ENCODE data around the gene NELFE. TPM values are rescaled to one million over a fixed set of nuclear protein-coding genes. Genes with fewer than 3 reads are reported as not detected.
"Not testable (repeated sequence)": the region's sequence is repeated elsewhere in the genome, so short reads cannot be mapped to it uniquely, and the experiment has no call there.

NELFE gene
- total and polyA plus RNA-seq, 11 donors: 35.4 to 82.0 (median 46.4) TPM

- intact Hi-C loops (cut with DNase I): no loop called here
- Histone ChIP-seq H3K36me3 (no peaks in the 10 kb centered on the region), H3K4me1 (peaks cover 0 to 8% (median 0%) of the 10 kb centered on the region in 12 donors), H3K9me3 (no peaks in the 10 kb centered on the region), H3K27me3 (no peaks in the 10 kb centered on the region), H3K27ac (no peak overlapping the region), H3K4me3 (no peak overlapping the region)
- DNase-seq: no peak
- no peak for ATAC-seq
- 83 to 89% (median 87%) methylated on average over 8 to 19 of the region's 19 CpGs for WGBS, 4 donors
- TF ChIP-seq, protein P1, sequence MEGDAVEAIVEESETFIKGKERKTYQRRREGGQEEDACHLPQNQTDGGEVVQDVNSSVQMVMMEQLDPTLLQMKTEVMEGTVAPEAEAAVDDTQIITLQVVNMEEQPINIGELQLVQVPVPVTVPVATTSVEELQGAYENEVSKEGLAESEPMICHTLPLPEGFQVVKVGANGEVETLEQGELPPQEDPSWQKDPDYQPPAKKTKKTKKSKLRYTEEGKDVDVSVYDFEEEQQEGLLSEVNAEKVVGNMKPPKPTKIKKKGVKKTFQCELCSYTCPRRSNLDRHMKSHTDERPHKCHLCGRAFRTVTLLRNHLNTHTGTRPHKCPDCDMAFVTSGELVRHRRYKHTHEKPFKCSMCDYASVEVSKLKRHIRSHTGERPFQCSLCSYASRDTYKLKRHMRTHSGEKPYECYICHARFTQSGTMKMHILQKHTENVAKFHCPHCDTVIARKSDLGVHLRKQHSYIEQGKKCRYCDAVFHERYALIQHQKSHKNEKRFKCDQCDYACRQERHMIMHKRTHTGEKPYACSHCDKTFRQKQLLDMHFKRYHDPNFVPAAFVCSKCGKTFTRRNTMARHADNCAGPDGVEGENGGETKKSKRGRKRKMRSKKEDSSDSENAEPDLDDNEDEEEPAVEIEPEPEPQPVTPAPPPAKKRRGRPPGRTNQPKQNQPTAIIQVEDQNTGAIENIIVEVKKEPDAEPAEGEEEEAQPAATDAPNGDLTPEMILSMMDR (IDR thresholded peaks at IDR 0.05): no peak
- no peak for TF ChIP-seq POLR2A (IDR thresholded peaks at IDR 0.05)
Measured at GRCh38 chr6:31933537-31933936, 25.2 kb downstream of the NELFE start.

GRCh38 chr6:31932137-31932536, 26.6 kb downstream of the NELFE start:
- DNase-seq; H3K27me3 ChIP-seq; H3K27ac ChIP-seq; H3K9me3 ChIP-seq; H3K4me3 ChIP-seq; ATAC-seq; H3K36me3 ChIP-seq; intact Hi-C loops (cut with DNase I): not testable (repeated sequence)
- peaks cover 0 to 14% (median 0%) of the 10 kb centered on the region in 12 donors for H3K4me1 ChIP-seq
- WGBS, 4 donors: 80 to 97% (median 94%) methylated on average over 3 to 32 of the region's 32 CpGs

GRCh38 chr6:31930962-31931361, 27.8 kb downstream of the NELFE start:
- 73 to 86% (median 82%) methylated on average over 1 of the region's 1 CpG for WGBS, 4 donors

DNA sequence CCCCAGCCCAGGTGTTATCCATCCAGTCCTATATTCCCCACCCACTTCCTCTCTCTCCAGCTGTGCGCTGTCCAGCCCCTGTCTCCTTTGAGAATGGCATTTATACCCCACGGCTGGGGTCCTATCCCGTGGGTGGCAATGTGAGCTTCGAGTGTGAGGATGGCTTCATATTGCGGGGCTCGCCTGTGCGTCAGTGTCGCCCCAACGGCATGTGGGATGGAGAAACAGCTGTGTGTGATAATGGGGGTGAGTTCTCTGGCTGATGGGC, 30.2 kb downstream of the NELFE start:
- no peak overlapping the region for H3K27ac ChIP-seq
- peak overlapping the region in 2 of 12 donors; percentile 55 to 56 for H3K4me3 ChIP-seq
- no peaks in the 10 kb centered on the region for H3K27me3 ChIP-seq
- TF ChIP-seq, protein P1 (IDR thresholded peaks at IDR 0.05): no peak
- TF ChIP-seq POLR2A (IDR thresholded peaks at IDR 0.05): no peak
- WGBS, 4 donors: 76 to 82% (median 78%) methylated on average over 9 of the region's 9 CpGs
- no peak for DNase-seq
- H3K9me3 ChIP-seq: no peaks in the 10 kb centered on the region
- peaks cover 0 to 17% (median 0%) of the 10 kb centered on the region in 12 donors for H3K4me1 ChIP-seq
- ATAC-seq: no peak
- no peaks in the 10 kb centered on the region for H3K36me3 ChIP-seq
- intact Hi-C loops (cut with DNase I): no loop called here

More at GRCh38 chr6:31930962-31931361, 27.8 kb downstream of the NELFE start:
- Histone ChIP-seq H3K4me1 (peaks cover 0 to 17% (median 0%) of the 10 kb centered on the region in 12 donors), H3K4me3 (no peak overlapping the region), H3K27ac (no peak overlapping the region), H3K27me3 (no peaks in the 10 kb centered on the region), H3K36me3 (no peaks in the 10 kb centered on the region), H3K9me3 (no peaks in the 10 kb centered on the region)
- DNase-seq (no peak), ATAC-seq (no peak)
- TF ChIP-seq POLR2A (IDR thresholded peaks at IDR 0.05): no peak
- TF ChIP-seq, protein P1 (IDR thresholded peaks at IDR 0.05): no peak
- intact Hi-C loops (cut with DNase I): no loop called here

Measured in heart left ventricle (tissue), 16 donors.